Mesendoderm (in vitro differentiated cells): ENCODE data around the gene MPG.

Experiments
- DNase-seq: peaks from one replicate; pipeline ENCODE4 v3.0.0; 2013
- H2AK5ac ChIP-seq: 2 replicates; pipeline ENCODE4 v1.6.1; 2013; ENCODE audit warnings: low read length, inconsistent platforms
- H2BK120ac ChIP-seq: 2 replicates; pipeline ENCODE4 v1.6.1; 2013; ENCODE audit warnings: low read depth, mild to moderate bottlenecking, low read length, moderate library complexity, mixed read lengths
- H2BK15ac ChIP-seq: replicated peaks from 2 replicates; pipeline ENCODE4 v1.6.1; 2013; ENCODE audit warnings: low read depth, mild to moderate bottlenecking, moderate library complexity
- H2BK5ac ChIP-seq: 2 replicates; pipeline ENCODE4 v1.6.1; 2013; ENCODE audit warnings: low read length, inconsistent platforms
- H3K18ac ChIP-seq: 2 replicates; pipeline ENCODE4 v1.6.1; 2013; ENCODE audit warnings: mild to moderate bottlenecking, low read length, mixed read lengths
- H3K23ac ChIP-seq: one replicate; pipeline ENCODE4 v1.6.1; 2013; ENCODE audit warnings: low read length
- H3K27ac ChIP-seq: 2 replicates; pipeline ENCODE4 v1.5.1; 2013; ENCODE audit warnings: low read depth, mild to moderate bottlenecking, inconsistent platforms, low read length, moderate library complexity
- H3K27me3 ChIP-seq: 2 replicates; pipeline ENCODE4 v1.6.1; 2013; ENCODE audit warnings: low read length, control low read depth, mild to moderate bottlenecking, inconsistent platforms; ENCODE audit not compliant: insufficient read depth, poor library complexity
- H3K36me3 ChIP-seq: 2 replicates; pipeline ENCODE4 v1.6.1; 2013; ENCODE audit warnings: low read length, inconsistent platforms; ENCODE audit not compliant: control insufficient read depth, insufficient read depth
- H3K4ac ChIP-seq: one replicate; pipeline ENCODE4 v1.6.1; 2013; ENCODE audit warnings: low read depth, mild to moderate bottlenecking, low read length, moderate library complexity
- H3K4me1 ChIP-seq: 2 replicates; pipeline ENCODE4 v1.6.1; 2013; ENCODE audit warnings: low read depth, low read length, inconsistent platforms; ENCODE audit not compliant: control insufficient read depth
- H3K4me2 ChIP-seq: 2 replicates; pipeline ENCODE4 v1.6.1; 2013; ENCODE audit warnings: low read length
- H3K4me3 ChIP-seq: 2 replicates; pipeline ENCODE4 v1.5.1; 2013; ENCODE audit warnings: mild to moderate bottlenecking, low read length
- H3K56ac ChIP-seq: one replicate; pipeline ENCODE4 v1.6.1; 2013; ENCODE audit warnings: low read length
- H3K79me1 ChIP-seq: 2 replicates; pipeline ENCODE4 v1.6.1; 2013; ENCODE audit warnings: low read length, inconsistent platforms
- H3K79me2 ChIP-seq: 2 replicates; pipeline ENCODE4 v1.6.1; 2013; ENCODE audit warnings: mild to moderate bottlenecking, low read length; ENCODE audit not compliant: control insufficient read depth, insufficient read depth
- H3K9ac ChIP-seq: 2 replicates; pipeline ENCODE4 v1.6.1; 2013; ENCODE audit warnings: low read length, inconsistent platforms
- H4K5ac ChIP-seq: one replicate; pipeline ENCODE4 v1.6.1; 2013; ENCODE audit warnings: low read length
- H4K8ac ChIP-seq: one replicate; pipeline ENCODE4 v1.6.1; 2013; ENCODE audit warnings: low read depth, mild to moderate bottlenecking, control low read depth, low read length, moderate library complexity
- WGBS: extraction: QIAGEN DNeasy Blood & Tissue Kit; methylation state at CpG from one replicate; pipeline ENCODE4 v1.1.7; 2013; ENCODE audit warnings: low lambda C conversion rate, missing lambda C conversion rate; ENCODE audit not compliant: insufficient coverage; ENCODE audit errors: extremely low coverage; 5-methylcytosine and 5-hydroxymethylcytosine counted together

The MPG gene

GRCh38 chr16:58491-59439, 19.3 kb upstream of the MPG start:
- no peak overlapping the region for H2BK5ac ChIP-seq
- H3K4me1 ChIP-seq: no peaks in the 10 kb centered on the region
- H2BK15ac ChIP-seq: no peak overlapping the region
- H3K4me3 ChIP-seq: no peak overlapping the region
- H2BK120ac ChIP-seq: no peak overlapping the region
- H4K8ac ChIP-seq: no peak overlapping the region
- no peak overlapping the region for H3K56ac ChIP-seq
- no peak overlapping the region for H4K5ac ChIP-seq
- no peak overlapping the region for H2AK5ac ChIP-seq
- DNase-seq: no peak
- no peak overlapping the region for H3K9ac ChIP-seq
- H3K36me3 ChIP-seq: peaks cover 37% of the 10 kb centered on the region
- H3K4me2 ChIP-seq: no peak overlapping the region
- H3K23ac ChIP-seq: no peak overlapping the region
- H3K79me1 ChIP-seq: peaks cover 2% of the 10 kb centered on the region
- H3K4ac ChIP-seq: no peak overlapping the region
- no peaks in the 10 kb centered on the region for H3K27me3 ChIP-seq
- H3K27ac ChIP-seq: no peak overlapping the region
- no peaks in the 10 kb centered on the region for H3K79me2 ChIP-seq
- H3K18ac ChIP-seq: no peak overlapping the region
- WGBS: no CpG with 5 or more reads among the region's 29 CpGs

- Histone ChIP-seq H3K4me1 (no peaks in the 10 kb centered on the region), H3K4me2 (no peak overlapping the region), H3K4me3 (no peak overlapping the region), H3K23ac (no peak overlapping the region), H2BK120ac (no peak overlapping the region), H4K8ac (no peak overlapping the region), H3K36me3 (peaks cover 40% of the 10 kb centered on the region), H3K18ac (no peak overlapping the region), H2AK5ac (no peak overlapping the region), H3K9ac (no peak overlapping the region), H2BK5ac (no peak overlapping the region), H3K27me3 (no peaks in the 10 kb centered on the region), H3K56ac (no peak overlapping the region), H2BK15ac (no peak overlapping the region), H3K27ac (no peak overlapping the region), H3K4ac (no peak overlapping the region), H3K79me1 (peaks cover 2% of the 10 kb centered on the region), H4K5ac (no peak overlapping the region), H3K79me2 (no peaks in the 10 kb centered on the region)
- WGBS: no CpG with 5 or more reads among the region's 14 CpGs
- no peak for DNase-seq
Observed at GRCh38 chr16:59440-60059, 18.5 kb upstream of the MPG start.

GRCh38 chr16:60166-60565, 17.9 kb upstream of the MPG start:
- H3K4ac ChIP-seq: no peak overlapping the region
- no peak overlapping the region for H4K5ac ChIP-seq
- H3K27me3 ChIP-seq: no peaks in the 10 kb centered on the region
- H3K23ac ChIP-seq: no peak overlapping the region
- H3K79me1 ChIP-seq: peaks cover 6% of the 10 kb centered on the region
- no peak overlapping the region for H2BK5ac ChIP-seq
- H3K79me2 ChIP-seq: peaks cover 1% of the 10 kb centered on the region
- H3K36me3 ChIP-seq: peaks cover 43% of the 10 kb centered on the region
- no peak overlapping the region for H3K27ac ChIP-seq
- no peak overlapping the region for H3K4me3 ChIP-seq
- no CpG with 5 or more reads among the region's 11 CpGs for WGBS
- no peak overlapping the region for H3K18ac ChIP-seq
- H2BK15ac ChIP-seq: no peak overlapping the region
- no peak overlapping the region for H3K56ac ChIP-seq
- no peak overlapping the region for H4K8ac ChIP-seq
- H3K9ac ChIP-seq: no peak overlapping the region
- no peak for DNase-seq
- no peak overlapping the region for H2BK120ac ChIP-seq
- no peak overlapping the region for H3K4me2 ChIP-seq
- no peaks in the 10 kb centered on the region for H3K4me1 ChIP-seq
- no peak overlapping the region for H2AK5ac ChIP-seq

- no peak overlapping the region for H3K4me3 ChIP-seq
- H3K27ac ChIP-seq: no peak overlapping the region
- H3K56ac ChIP-seq: no peak overlapping the region
- DNase-seq: no peak
- H3K79me2 ChIP-seq: peaks cover 2% of the 10 kb centered on the region
- H2BK15ac ChIP-seq: no peak overlapping the region
- no peaks in the 10 kb centered on the region for H3K27me3 ChIP-seq
- peaks cover 37% of the 10 kb centered on the region for H3K36me3 ChIP-seq
- H2BK5ac ChIP-seq: no peak overlapping the region
- WGBS: no CpG with 5 or more reads among the region's 89 CpGs
- H3K4ac ChIP-seq: no peak overlapping the region
- H2AK5ac ChIP-seq: no peak overlapping the region
- no peak overlapping the region for H3K18ac ChIP-seq
- no peak overlapping the region for H4K8ac ChIP-seq
- H3K23ac ChIP-seq: no peak overlapping the region
- peaks cover 9% of the 10 kb centered on the region for H3K79me1 ChIP-seq
- H2BK120ac ChIP-seq: no peak overlapping the region
- H4K5ac ChIP-seq: no peak overlapping the region
- no peaks in the 10 kb centered on the region for H3K4me1 ChIP-seq
- H3K9ac ChIP-seq: no peak overlapping the region
- H3K4me2 ChIP-seq: no peak overlapping the region
Observed at GRCh38 chr16:60929-61878, 16.8 kb upstream of the MPG start.

- no peak overlapping the region for H3K4me3 ChIP-seq
- H3K79me1 ChIP-seq: peaks cover 12% of the 10 kb centered on the region
- no peaks in the 10 kb centered on the region for H3K27me3 ChIP-seq
- H2BK5ac ChIP-seq: no peak overlapping the region
- peaks cover 2% of the 10 kb centered on the region for H3K79me2 ChIP-seq
- H3K23ac ChIP-seq: no peak overlapping the region
- peaks cover 35% of the 10 kb centered on the region for H3K36me3 ChIP-seq
- no peak overlapping the region for H2BK120ac ChIP-seq
- H3K27ac ChIP-seq: no peak overlapping the region
- no peaks in the 10 kb centered on the region for H3K4me1 ChIP-seq
- WGBS: no CpG with 5 or more reads among the region's 32 CpGs
- H3K9ac ChIP-seq: no peak overlapping the region
- no peak overlapping the region for H4K5ac ChIP-seq
- H3K4ac ChIP-seq: no peak overlapping the region
- H3K18ac ChIP-seq: no peak overlapping the region
- no peak overlapping the region for H4K8ac ChIP-seq
- H3K56ac ChIP-seq: no peak overlapping the region
- no peak for DNase-seq
- no peak overlapping the region for H2BK15ac ChIP-seq
- no peak overlapping the region for H2AK5ac ChIP-seq
- H3K4me2 ChIP-seq: no peak overlapping the region
Observed at GRCh38 chr16:61879-62281, 16.1 kb upstream of the MPG start.
